Spleen (tissue), 11 donors: ENCODE data around the gene NEMF. TPM values are rescaled to one million over a fixed set of nuclear protein-coding genes. Genes with fewer than 3 reads are reported as not detected.
A peak's percentile ranks its signal among the peaks of the same experiment; 100 is the strongest.

ENCODE experiments used
- DNase-seq: peaks from one replicate; pipeline ENCODE4 v3.0.0-alpha.2; 2020
- H3K27ac ChIP-seq, 8 donors: fragments of 200-600 bp; sonication (generic) in 7 of 8; 1 replicate in 4 of 8; 2 replicates in 4 of 8; pipeline versions ENCODE4 v1.5.0 to v1.8.0; 2016 to 2021; ENCODE audit warnings: inconsistent platforms in 4 of 8, mild to moderate bottlenecking in 4 of 8, moderate library complexity in 1 of 8
- H3K27me3 ChIP-seq, 7 donors: fragments of 200-600 bp; sonication (generic) in 6 of 7; replicated peaks in 1 of 7; 1 replicate in 4 of 7; 2 replicates in 3 of 7; pipeline versions ENCODE4 v1.5.0 to v1.8.0; 2016 to 2021; ENCODE audit warnings: inconsistent platforms in 3 of 7, mild to moderate bottlenecking in 1 of 7
- H3K36me3 ChIP-seq, 6 donors: fragments of 200-600 bp; sonication (generic) in 5 of 6; 1 replicate in 4 of 6; 2 replicates in 2 of 6; pipeline versions ENCODE4 v1.5.0 to v1.8.0; 2016 to 2021; ENCODE audit warnings: inconsistent platforms in 2 of 6
- H3K4me1 ChIP-seq, 6 donors: fragments of 200-600 bp; sonication (generic) in 5 of 6; 1 replicate in 3 of 6; 2 replicates in 3 of 6; pipeline versions ENCODE4 v1.5.0 to v1.8.0; 2016 to 2021; ENCODE audit warnings: inconsistent platforms in 3 of 6
- H3K4me3 ChIP-seq, 8 donors: fragments of 200-600 bp; sonication (generic) in 7 of 8; 1 replicate in 4 of 8; 2 replicates in 4 of 8; pipeline versions ENCODE4 v1.5.0 to v1.8.0; 2016 to 2021; ENCODE audit warnings: inconsistent platforms in 4 of 8, mild to moderate bottlenecking in 4 of 8, moderate library complexity in 2 of 8
- H3K9me3 ChIP-seq, 8 donors: fragments of 200-600 bp; sonication (generic) in 7 of 8; 1 replicate in 4 of 8; 2 replicates in 4 of 8; pipeline versions ENCODE4 v1.5.0 to v1.8.0; 2016 to 2021; ENCODE audit warnings: inconsistent platforms in 4 of 8
- CTCF ChIP-seq, 11 experiments: fragments of 200-600 bp in 7 of 11; fragments of 450-650 bp in 4 of 11; sonication (generic) in 4 of 11; IDR thresholded peaks in 8 of 11; conservative IDR thresholded peaks in 3 of 11; 1 replicate in 7 of 11; 2 replicates in 4 of 11; pipeline versions ENCODE4 v1.4.0 to v1.8.0; 2016 to 2021; ENCODE audit warnings: antibody characterized with exemption in 11 of 11, inconsistent platforms in 4 of 11, mild to moderate bottlenecking in 1 of 11
- POLR2A ChIP-seq, 3 donors: fragments of 450-650 bp; IDR thresholded peaks; one replicate each; pipeline ENCODE4 v1.5.1; 2017; ENCODE audit warnings: antibody characterized with exemption in 3 of 3, mild to moderate bottlenecking in 1 of 3
- POLR2AphosphoS5 ChIP-seq, 3 donors: sonication (generic); formaldehyde crosslinking; IDR thresholded peaks; one replicate each; pipeline ENCODE4 v1.5.1; 2017; ENCODE audit warnings: antibody characterized with exemption in 3 of 3
- WGBS, 5 donors: extraction: QIAGEN DNeasy Blood & Tissue Kit in 3 of 5; methylation state at CpG; one replicate each; pipeline versions ENCODE4 v1.1.5 to v1.1.7; 2013 to 2018; 5-methylcytosine and 5-hydroxymethylcytosine counted together
- intact Hi-C: fragments of 100-400 bp; cut with DNase I; formaldehyde crosslinking; loops from one replicate; pipeline ENCODE4 v1.15.0; 2023; ENCODE audit warnings: low total_unique reads
- polyA plus RNA-seq, 3 donors: library from polyadenylated mRNA; stranded (reverse); fragments of 200-250 nt; gene quantifications; one replicate each; pipeline ENCODE4 v1.2.1, GENCODE V29; 2013
- total RNA-seq, 7 donors: library from RNA; depleted of rRNA in 3 of 7; stranded (reverse); fragments of >200 nt in 3 of 7; fragmentation: NEBNext Ultra II Directional in 4 of 7; extraction: Animal tissue kit (Norgen Biotek cat#: 25700) in 4 of 7; gene quantifications; one replicate each; pipeline versions ENCODE4 v1.1.0 to v1.2.1, GENCODE V29; 2016 to 2021
- donor health status: healthy with polysubstance abuse.
- donor health status: DM: no; HTN: no; CAD: no; lungs with moderate emphysema.
- donor health status: DM: no; HTN: no; CAD: no.
- donor health status: Bipolar disorder and iron deficiency.
- donor health status: healthy.
- donor health status: DM: no; HTN: no; CAD: no.
- donor health status: DM: yes; HTN: yes; CAD: no.

Gene NEMF
- total and polyA plus RNA-seq, 10 donors = 24.3 to 187 (median 82.4) TPM

- Histone ChIP-seq H3K36me3 (no peaks in the 10 kb centered on the region), H3K4me1 (peaks cover 15 to 51% (median 39%) of the 10 kb centered on the region in 6 donors), H3K9me3 (no peaks in the 10 kb centered on the region), H3K27me3 (no peaks in the 10 kb centered on the region), H3K27ac (peak overlapping the region; percentile 95 to 99 (median 98)), H3K4me3 (peak overlapping the region; percentile 36 to 75 (median 50))
- intact Hi-C loops = loop anchor here (5.0 kb wide), 1 partner anchor 246 kb away; no protein-coding TSS in a partner anchor
- WGBS, 5 donors = 22 to 23% (median 22%) methylated on average over 4 of the region's 4 CpGs
- TF ChIP-seq POLR2AphosphoS5 (IDR thresholded peaks at IDR 0.05) (no peak), CTCF (IDR thresholded peaks at IDR 0.05 in 8 of 11, conservative IDR thresholded peaks at IDR 0.05 in 3 of 11) (peak in 1 of 11 experiments; percentile 5)
- no peak for DNase-seq
Observed at GRCh38 chr14:49860988-49861698, 8.6 kb upstream of the NEMF start.

GRCh38 chr14:49858383-49858782 is 5.8 kb upstream of the NEMF start:
- intact Hi-C loops = no loop called here
- WGBS, 5 donors = 78 to 84% (median 82%) methylated on average over 3 of the region's 3 CpGs
- no peak for TF ChIP-seq POLR2A (IDR thresholded peaks at IDR 0.05)
- no peak for TF ChIP-seq POLR2AphosphoS5 (IDR thresholded peaks at IDR 0.05)
- no peak for TF ChIP-seq CTCF (IDR thresholded peaks at IDR 0.05 in 8 of 11, conservative IDR thresholded peaks at IDR 0.05 in 3 of 11)
- Histone ChIP-seq H3K27ac (no peak overlapping the region), H3K4me3 (no peak overlapping the region), H3K4me1 (peaks cover 0 to 34% (median 20%) of the 10 kb centered on the region in 6 donors), H3K9me3 (no peaks in the 10 kb centered on the region), H3K27me3 (no peaks in the 10 kb centered on the region), H3K36me3 (no peaks in the 10 kb centered on the region)
- DNase-seq = no peak

- WGBS, 5 donors = 79 to 85% (median 85%) methylated on average over 6 of the region's 6 CpGs
- no peaks in the 10 kb centered on the region for H3K36me3 ChIP-seq
- H3K27ac ChIP-seq = peak overlapping the region in 1 of 8 donors; percentile 38
- intact Hi-C loops = no loop called here
- TF ChIP-seq POLR2A (IDR thresholded peaks at IDR 0.05) (no peak), POLR2AphosphoS5 (IDR thresholded peaks at IDR 0.05) (no peak)
- H3K4me1 ChIP-seq = peaks cover 0 to 37% (median 23%) of the 10 kb centered on the region in 6 donors
- H3K4me3 ChIP-seq = no peak overlapping the region
- no peaks in the 10 kb centered on the region for H3K27me3 ChIP-seq
- no peak for DNase-seq
- no peaks in the 10 kb centered on the region for H3K9me3 ChIP-seq
Observed at GRCh38 chr14:49857427-49858003, 4.9 kb upstream of the NEMF start.

GRCh38 chr14:49853572-49854375 is 1.2 kb upstream of the NEMF start:
- Histone ChIP-seq H3K27ac (peak overlapping the region in 6 of 8 donors; percentile 91 to 97 (median 95)), H3K36me3 (peaks cover 0 to 23% (median 16%) of the 10 kb centered on the region in 6 donors), H3K9me3 (no peaks in the 10 kb centered on the region), H3K27me3 (no peaks in the 10 kb centered on the region), H3K4me1 (peaks cover 10 to 59% (median 45%) of the 10 kb centered on the region in 6 donors), H3K4me3 (peak overlapping the region; percentile 66 to 87 (median 78))
- DNase-seq = peak; percentile 88
- peak; percentile 52 to 72 (median 67) for TF ChIP-seq POLR2AphosphoS5 (IDR thresholded peaks at IDR 0.05)
- TF ChIP-seq CTCF (IDR thresholded peaks at IDR 0.05 in 8 of 11, conservative IDR thresholded peaks at IDR 0.05 in 3 of 11) = peak; percentile 8 to 82 (median 74)
- no peak for TF ChIP-seq POLR2A (IDR thresholded peaks at IDR 0.05)
- intact Hi-C loops = no loop called here
- 14 to 24% (median 23%) methylated on average over 7 to 27 of the region's 27 CpGs for WGBS, 5 donors
